ENCODE results near the gene C3. TPM values are rescaled to one million over a fixed set of nuclear protein-coding genes. Genes with fewer than 3 reads are reported as not detected.

C3 gene
- total RNA-seq, 1 donor from 2014 or later: 0.59 TPM

DNA sequence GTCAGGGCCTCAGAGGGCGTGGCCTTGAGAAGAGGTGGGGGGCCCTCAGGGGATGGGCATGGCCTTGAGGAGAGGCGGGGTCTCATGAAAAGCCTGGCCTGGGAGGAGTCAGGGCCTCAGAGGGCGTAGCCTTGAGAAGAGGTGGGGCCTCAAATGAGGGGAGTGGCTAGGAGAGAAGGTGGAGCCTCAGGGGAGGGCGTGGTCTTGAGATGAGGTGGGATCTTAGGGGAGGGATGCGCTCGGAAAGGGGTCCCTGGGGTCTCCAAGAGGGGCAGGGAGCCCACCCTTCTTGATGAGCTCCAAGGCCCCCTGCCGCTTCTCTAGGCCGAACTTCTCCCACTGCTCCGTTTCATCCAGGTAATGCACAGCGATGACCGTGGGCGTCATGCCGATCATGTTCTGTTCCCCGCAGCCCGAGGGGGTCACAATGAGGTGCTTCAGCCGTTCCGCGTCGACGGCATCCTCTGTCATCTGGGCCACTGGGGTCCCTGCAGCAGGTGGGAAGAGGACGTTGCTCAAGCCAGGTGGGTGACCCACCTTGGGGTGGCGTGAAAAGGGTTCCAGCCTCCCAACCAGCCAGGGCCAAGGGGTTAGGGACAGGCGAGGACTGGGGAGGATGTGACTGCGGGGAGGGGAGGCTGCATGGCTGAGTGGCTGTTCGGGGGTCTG, 26.2 kb downstream of the C3 start:
- intact Hi-C loops (cut with micrococcal nuclease): no loop called here

DNA sequence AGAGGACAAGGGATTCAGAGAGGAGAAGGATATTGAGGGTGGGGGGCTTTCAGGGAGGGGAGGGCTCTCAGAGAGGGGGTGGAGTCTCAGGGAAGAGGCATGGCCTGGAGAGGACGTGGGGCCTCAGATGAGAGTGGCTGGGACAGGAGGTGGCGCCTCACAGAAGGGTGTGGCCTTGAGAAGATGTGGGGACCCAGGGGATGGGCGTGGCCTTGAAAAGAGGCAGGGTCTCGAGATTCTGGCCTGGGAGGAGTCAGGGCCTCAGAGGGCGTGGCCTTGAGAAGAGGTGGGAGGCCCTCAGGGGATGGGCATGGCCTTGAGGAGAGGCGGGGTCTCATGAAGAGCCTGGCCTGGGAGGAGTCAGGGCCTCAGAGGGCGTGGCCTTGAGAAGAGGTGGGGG, 26.8 kb downstream of the C3 start:
- intact Hi-C loops (cut with micrococcal nuclease): no loop called here

DNA sequence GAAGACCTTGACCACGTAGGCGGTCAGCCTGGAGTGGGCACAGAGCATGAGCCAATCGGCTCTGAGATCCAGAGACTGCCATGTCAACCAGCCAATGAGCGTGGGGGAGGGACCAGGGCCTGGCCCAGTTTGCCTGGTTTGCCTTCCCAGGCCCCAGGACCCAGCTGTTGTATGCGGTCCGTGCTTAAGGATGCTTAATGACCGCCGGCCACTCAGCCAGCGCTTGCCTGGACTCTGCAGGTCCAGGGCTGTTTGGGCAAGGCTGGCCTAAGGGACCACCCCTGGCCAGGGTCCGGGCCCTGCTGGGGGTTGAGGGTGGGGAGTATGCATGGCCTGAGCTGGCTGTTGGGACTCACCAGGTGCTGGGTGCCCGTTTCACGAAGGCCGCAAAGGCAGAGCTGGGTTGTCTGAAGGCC, 27.4 kb downstream of the C3 start:
- intact Hi-C loops (cut with micrococcal nuclease): no loop called here

- intact Hi-C loops (cut with micrococcal nuclease): no loop called here
Observed at GRCh38 chr19:6692027-6692426, 28.4 kb downstream of the C3 start.

DNA sequence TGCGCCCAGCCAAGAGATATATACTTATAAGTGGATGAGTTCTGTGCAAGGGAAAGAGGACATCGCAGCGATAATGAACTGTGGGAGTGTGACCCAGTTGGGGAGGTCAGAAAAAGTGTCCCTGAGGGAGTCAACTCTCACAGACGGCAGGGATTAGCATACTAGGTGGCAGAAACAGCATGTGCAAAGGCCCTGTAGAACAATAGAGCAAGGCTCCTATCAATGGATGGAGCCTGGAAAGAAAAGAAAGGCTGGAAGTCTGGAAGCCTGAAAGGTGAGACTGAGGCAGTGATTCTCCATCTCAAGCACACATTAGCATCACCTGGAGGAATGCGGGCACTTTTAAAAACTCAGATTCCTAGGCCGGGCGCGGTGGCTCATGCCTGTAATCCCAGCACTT, 29.1 kb downstream of the C3 start:
- intact Hi-C loops (cut with micrococcal nuclease): no loop called here

DNA sequence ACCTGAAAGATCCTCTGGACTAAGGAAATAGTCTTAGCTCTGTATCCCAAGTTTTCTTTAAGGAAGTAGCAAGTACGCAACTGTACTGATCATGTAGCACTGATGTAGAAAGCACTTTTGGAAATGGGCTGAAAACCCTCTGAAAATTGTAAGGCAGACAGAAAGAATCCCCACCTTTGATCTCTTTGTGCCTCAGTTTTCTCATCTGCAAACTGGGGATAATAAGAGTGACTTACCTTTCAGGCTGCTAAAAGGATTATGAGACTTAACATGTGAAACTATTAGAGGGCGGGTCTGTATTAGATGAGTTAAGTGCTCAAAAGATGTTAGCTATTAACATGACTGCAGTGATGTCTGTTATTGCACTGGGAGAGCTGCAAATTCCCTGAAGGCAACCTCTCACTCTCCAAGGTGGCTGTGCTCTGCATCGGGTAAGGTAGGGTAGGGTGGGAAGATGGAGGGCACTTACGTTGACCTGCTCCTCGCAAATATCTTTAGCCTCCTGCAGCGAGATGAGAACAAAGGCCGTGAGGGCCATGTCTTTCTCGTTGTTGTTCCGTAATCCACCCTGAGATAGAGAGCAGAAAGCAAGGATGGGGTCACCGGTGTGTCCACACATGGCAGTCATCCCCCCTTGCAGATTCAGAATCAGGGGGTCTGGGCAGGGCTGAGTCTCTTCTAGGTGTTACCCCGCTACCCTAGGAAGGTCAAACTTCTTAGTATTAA, 30.1 kb downstream of the C3 start:
- intact Hi-C loops (cut with micrococcal nuclease): no loop called here

DNA sequence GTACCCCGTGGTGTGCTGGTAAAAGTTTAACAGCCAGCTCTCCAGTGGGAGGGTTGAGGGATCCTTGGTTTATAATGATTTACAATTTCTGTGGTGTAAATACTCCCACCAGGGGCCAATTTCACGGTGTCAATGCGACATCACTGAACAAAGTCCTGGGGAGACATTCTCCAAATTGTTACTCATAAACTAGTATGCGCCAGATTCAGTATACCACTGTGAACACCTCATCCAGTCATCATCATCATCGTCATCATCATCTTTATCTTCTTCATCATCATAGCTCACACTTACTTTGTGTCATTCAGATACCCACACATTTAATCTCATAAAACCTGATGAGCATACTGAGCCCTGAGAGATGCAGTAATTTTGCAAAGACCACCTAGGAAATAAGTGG, 33.3 kb downstream of the C3 start:
- intact Hi-C loops (cut with micrococcal nuclease): no loop called here

GRCh38 chr19:6686628-6686975, 33.8 kb downstream of the C3 start:
- intact Hi-C loops (cut with micrococcal nuclease): no loop called here

DNA sequence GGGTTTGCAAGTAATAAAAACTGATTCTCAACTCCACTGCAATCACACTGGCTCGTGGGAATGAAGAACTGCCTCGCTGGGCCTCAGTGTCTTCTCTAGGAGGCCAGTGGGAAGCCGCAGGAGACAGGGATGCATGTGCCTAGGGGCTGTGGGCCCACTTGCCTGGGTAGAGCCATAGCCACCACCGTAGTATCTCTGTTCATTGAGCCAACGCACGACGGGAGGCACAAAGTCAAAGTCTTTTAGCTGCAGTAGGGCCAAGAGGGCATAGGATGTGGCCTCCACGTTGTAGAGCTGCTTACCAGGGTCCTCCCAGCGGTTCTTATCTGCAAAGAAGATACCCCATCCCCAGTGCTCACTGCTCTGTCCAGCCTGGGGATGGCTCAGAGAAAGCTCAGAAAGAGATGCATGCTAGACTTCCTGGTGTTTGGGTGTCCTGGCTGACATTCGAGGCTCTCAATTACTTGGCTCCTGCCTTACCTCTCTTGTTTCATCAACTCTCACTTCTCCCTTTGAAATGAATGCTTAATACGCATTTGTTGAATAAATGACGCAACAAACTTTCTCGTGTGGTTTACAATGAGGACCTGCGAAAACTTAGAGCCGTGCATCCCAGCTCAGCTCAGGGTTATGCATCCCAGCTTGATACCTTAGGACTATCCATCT, 34.4 kb downstream of the C3 start:
- intact Hi-C loops (cut with micrococcal nuclease): no loop called here

GRCh38 chr19:6685482-6685881, 35.0 kb downstream of the C3 start:
- intact Hi-C loops (cut with micrococcal nuclease): no loop called here

GRCh38 chr19:6683971-6684370, 36.5 kb downstream of the C3 start:
- intact Hi-C loops (cut with micrococcal nuclease): no loop called here

- intact Hi-C loops (cut with micrococcal nuclease): no loop called here
Observed at GRCh38 chr19:6682607-6683128, 37.8 kb downstream of the C3 start.

GRCh38 chr19:6680141-6680540, 40.3 kb downstream of the C3 start:
- intact Hi-C loops (cut with micrococcal nuclease): no loop called here

- intact Hi-C loops (cut with micrococcal nuclease): loop anchor here (5.0 kb wide), 1 partner anchor 37 kb away; no protein-coding TSS in a partner anchor
Observed at GRCh38 chr19:6679139-6679538, 41.3 kb downstream of the C3 start.

DNA sequence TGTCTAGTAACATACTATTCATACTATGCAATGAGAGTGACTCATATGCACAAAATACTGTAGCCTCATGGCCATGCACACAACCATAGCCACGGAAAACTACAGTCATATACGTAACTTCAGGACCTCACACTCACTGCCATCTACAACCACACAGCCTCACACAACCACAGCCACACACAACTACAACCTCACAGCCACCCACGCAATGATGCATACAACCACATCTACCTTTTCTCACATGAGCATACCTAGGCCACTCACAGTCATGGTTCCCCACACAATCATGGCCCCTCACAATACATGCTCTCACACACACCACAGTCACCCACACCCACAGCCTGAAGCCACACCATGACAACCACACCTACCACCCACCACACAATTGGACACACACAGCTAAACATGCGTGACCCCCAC, 41.8 kb downstream of the C3 start:
- intact Hi-C loops (cut with micrococcal nuclease): loop anchor here (5.0 kb wide), 1 partner anchor 36 kb away; no protein-coding TSS in a partner anchor

GRCh38 chr19:6677883-6678689, 42.4 kb downstream of the C3 start:
- intact Hi-C loops (cut with micrococcal nuclease): loop anchor here (5.0 kb wide), 1 partner anchor 36 kb away; no protein-coding TSS in a partner anchor

- intact Hi-C loops (cut with micrococcal nuclease): loop anchor here (5.0 kb wide), 1 partner anchor 35 kb away; no protein-coding TSS in a partner anchor
Observed at GRCh38 chr19:6677495-6677882, 43.0 kb downstream of the C3 start.

GRCh38 chr19:6676288-6676687, 44.2 kb downstream of the C3 start:
- intact Hi-C loops (cut with micrococcal nuclease): loop anchor here (5.0 kb wide), 1 partner anchor 34 kb away; no protein-coding TSS in a partner anchor

DNA sequence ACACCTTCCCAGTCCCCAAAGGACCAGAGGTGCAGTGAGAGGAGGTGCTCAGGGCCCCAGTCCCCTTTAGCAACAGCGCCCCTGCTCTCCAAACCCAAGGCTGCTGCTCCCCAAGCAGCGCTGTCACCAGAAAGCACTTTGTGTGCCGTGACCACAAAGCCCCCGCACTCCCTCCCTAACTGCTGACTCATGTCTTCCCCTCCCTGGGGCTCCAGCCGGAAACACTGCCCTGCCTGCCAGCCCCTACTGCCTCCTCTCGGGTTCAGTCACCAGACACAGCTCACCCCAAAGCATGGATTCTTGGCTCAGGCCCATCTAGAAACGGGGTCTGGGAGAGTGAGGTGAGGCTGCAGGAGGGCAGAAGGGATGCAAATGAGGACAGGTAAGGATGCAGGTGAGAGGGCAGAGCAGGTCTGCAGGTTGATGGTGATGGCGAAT, 45.6 kb downstream of the C3 start:
- intact Hi-C loops (cut with micrococcal nuclease): loop anchor here (1.0 to 5.0 kb wide), 5 partner anchors 20 to 158 kb away; partner anchors contain the start of gene GPR108

GRCh38 chr19:6674408-6674807, 46.0 kb downstream of the C3 start:
- intact Hi-C loops (cut with micrococcal nuclease): loop anchor here (1.0 to 5.0 kb wide), 3 partner anchors 42 to 157 kb away; partner anchors contain the start of gene GPR108

Measured in T-helper 2 cell treated with Interferon-gamma antibody and Interleukin-4, amounts not matched to agents 100 ng/mL and 5 ng/mL, for 36 hours (primary cell).